Astrocyte (in vitro differentiated cells and primary cell): ENCODE results near the gene TMEM270.

Experiments
- CTCF ChIP-seq: IDR thresholded peaks from 2 replicates; pipeline ENCODE4 v1.5.1; 2011; ENCODE audit warnings: low read depth, mild to moderate bottlenecking, inconsistent platforms, low read length, moderate library complexity; ENCODE audit not compliant: insufficient read depth
- EZH2 ChIP-seq: IDR thresholded peaks from 2 replicates; pipeline ENCODE4 v1.6.1; 2012; ENCODE audit warnings: mild to moderate bottlenecking, low read length, inconsistent platforms; ENCODE audit not compliant: insufficient read depth

- TF ChIP-seq CTCF (no peak), EZH2 (no peak)
Measured at GRCh38 chr7:73876361-73876760, 15.4 kb downstream of the TMEM270 start.
